Measurements from ENCODE around the gene NEMP1. TPM values are rescaled to one million over a fixed set of nuclear protein-coding genes. Genes with fewer than 3 reads are reported as not detected.
A peak's percentile ranks its signal among the peaks of the same experiment; 100 is the strongest.

NEMP1 gene
- total and polyA plus RNA-seq, 2 experiments from 2014 or later, result 5.9 to 7.6 TPM

DNA sequence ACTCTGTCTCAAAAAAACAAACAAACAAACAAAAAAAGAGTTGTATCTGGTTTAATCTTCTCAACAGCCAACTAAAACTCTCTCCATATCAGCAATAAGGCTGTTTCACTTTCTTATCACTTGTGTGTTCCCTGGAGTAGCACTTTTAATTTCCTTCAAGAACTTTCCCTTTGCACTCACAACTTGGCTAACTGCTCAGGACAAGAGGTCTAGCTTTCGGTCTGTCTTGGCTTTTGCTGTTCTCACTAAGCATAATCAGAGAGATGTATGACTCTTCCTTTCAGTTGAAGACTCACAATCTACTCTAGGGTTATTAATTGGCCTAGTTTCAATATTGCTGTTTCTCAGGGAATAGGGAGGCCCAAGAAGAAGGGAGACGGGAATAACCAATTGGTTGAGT, 12.3 kb downstream of the NEMP1 start:
- TF ChIP-seq EZH2phosphoT487 (IDR thresholded peaks at IDR 0.05; ENCODE audit: insufficient read depth, low read depth) (no peak), EZH2 (IDR thresholded peaks at IDR 0.05; ENCODE audit: insufficient read depth, poor library complexity, severe bottlenecking) (no peak)
- H3K4me3 ChIP-seq, result no peak overlapping the region
- H3K4me2 ChIP-seq (ENCODE audit: unreplicated experiment), result no peak overlapping the region
- no peak overlapping the region for H3K9ac ChIP-seq
- 96 to 100% methylated on average over 2 of the region's 2 CpGs for WGBS, 2 experiments (ENCODE audit: low coverage in 1 of 2, low lambda C conversion rate in 2 of 2, missing lambda C conversion rate in 2 of 2)
- in situ Hi-C loops (cut with MboI), result no loop called here
- peaks cover 4% of the 10 kb centered on the region; the same call in 1 of the 2 replicates for H3K36me3 ChIP-seq (ENCODE audit: low read depth)
- no peaks in the 10 kb centered on the region for H3K9me3 ChIP-seq (ENCODE audit: low read depth)
- H3F3A ChIP-seq (ENCODE audit: insufficient read depth), result peaks cover 5% of the 10 kb centered on the region; the same call in 1 of the 2 replicates
- H3K79me2 ChIP-seq (ENCODE audit: insufficient read depth), result no peaks in the 10 kb centered on the region; the same call in 1 of the 2 replicates
- H3K4me1 ChIP-seq (ENCODE audit: insufficient read depth), result peaks cover 8% of the 10 kb centered on the region
- DNase-seq, result no peak
- H3K27me3 ChIP-seq (replicated peaks; ENCODE audit: insufficient read depth), result no peaks in the 10 kb centered on the region
- H2AFZ ChIP-seq, result no peak overlapping the region
- H3K27ac ChIP-seq, result no peak overlapping the region
- no peaks in the 10 kb centered on the region for H4K20me1 ChIP-seq (ENCODE audit: insufficient read depth)
- no peaks in the 10 kb centered on the region for H3K9me2 ChIP-seq (ENCODE audit: insufficient read depth)

GRCh38 chr12:57063991-57064685, 14.5 kb downstream of the NEMP1 start:
- H4K20me1 ChIP-seq (ENCODE audit: insufficient read depth), result no peaks in the 10 kb centered on the region
- H3K36me3 ChIP-seq (ENCODE audit: low read depth), result peaks cover 13% of the 10 kb centered on the region
- no peak overlapping the region for H3K27ac ChIP-seq

DNA sequence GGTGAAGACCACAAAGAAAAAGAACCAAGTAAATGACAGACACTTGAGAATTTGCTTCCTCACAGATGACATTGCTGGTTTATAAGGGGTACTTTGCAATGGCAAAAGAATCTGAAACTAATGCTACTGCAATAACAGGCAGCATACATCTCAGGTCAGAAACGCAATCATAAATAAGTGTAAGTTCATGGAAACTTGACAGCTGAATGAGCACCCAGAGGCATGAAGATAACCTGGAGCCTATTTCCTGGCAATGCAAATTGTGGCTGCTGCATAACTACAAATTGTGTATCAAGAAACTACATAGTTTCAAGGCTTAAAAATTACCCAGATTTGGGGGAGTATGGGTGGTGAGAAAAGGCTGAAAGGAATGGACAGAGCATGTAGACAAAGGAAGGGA, 20.1 kb downstream of the NEMP1 start:
- Histone ChIP-seq H4K20me1 (ENCODE audit: insufficient read depth) (no peaks in the 10 kb centered on the region), H3K36me3 (ENCODE audit: low read depth) (peaks cover 13% of the 10 kb centered on the region), H3K9ac (no peak overlapping the region), H3K27me3 (replicated peaks; ENCODE audit: insufficient read depth) (no peaks in the 10 kb centered on the region), H3K79me2 (ENCODE audit: insufficient read depth) (no peaks in the 10 kb centered on the region), H3K27ac (no peak overlapping the region), H3K9me3 (ENCODE audit: low read depth) (no peaks in the 10 kb centered on the region), H3K4me1 (ENCODE audit: insufficient read depth) (no peaks in the 10 kb centered on the region), H3K4me2 (ENCODE audit: unreplicated experiment) (no peak overlapping the region), H3K4me3 (no peak overlapping the region), H2AFZ (no peak overlapping the region), H3F3A (ENCODE audit: insufficient read depth) (no peaks in the 10 kb centered on the region), H3K9me2 (ENCODE audit: insufficient read depth) (no peaks in the 10 kb centered on the region)
- in situ Hi-C loops (cut with MboI), result no loop called here
- TF ChIP-seq EZH2 (IDR thresholded peaks at IDR 0.05; ENCODE audit: insufficient read depth, poor library complexity, severe bottlenecking) (no peak), EZH2phosphoT487 (IDR thresholded peaks at IDR 0.05; ENCODE audit: insufficient read depth, low read depth) (no peak)
- 94 to 100% methylated on average over 1 of the region's 1 CpG for WGBS, 2 experiments (ENCODE audit: low coverage in 1 of 2, low lambda C conversion rate in 2 of 2, missing lambda C conversion rate in 2 of 2)
- DNase-seq, result no peak

More at GRCh38 chr12:57063991-57064685, 14.5 kb downstream of the NEMP1 start:
- no peaks in the 10 kb centered on the region for H3K27me3 ChIP-seq (replicated peaks; ENCODE audit: insufficient read depth)
- H3K9ac ChIP-seq, result no peak overlapping the region
- H3K4me1 ChIP-seq (ENCODE audit: insufficient read depth), result no peaks in the 10 kb centered on the region
- no peak overlapping the region for H3K4me3 ChIP-seq
- in situ Hi-C loops (cut with MboI), result no loop called here
- no peak for DNase-seq
- TF ChIP-seq EZH2phosphoT487 (IDR thresholded peaks at IDR 0.05; ENCODE audit: insufficient read depth, low read depth) (no peak), EZH2 (IDR thresholded peaks at IDR 0.05; ENCODE audit: insufficient read depth, poor library complexity, severe bottlenecking) (no peak)
- H3K9me2 ChIP-seq (ENCODE audit: insufficient read depth), result no peaks in the 10 kb centered on the region
- H3F3A ChIP-seq (ENCODE audit: insufficient read depth), result no peaks in the 10 kb centered on the region; the same call in 1 of the 2 replicates
- no peak overlapping the region for H2AFZ ChIP-seq
- WGBS, 2 experiments (ENCODE audit: low coverage in 1 of 2, low lambda C conversion rate in 2 of 2, missing lambda C conversion rate in 2 of 2), result 87 to 88% methylated on average over 5 of the region's 5 CpGs
- H3K9me3 ChIP-seq (ENCODE audit: low read depth), result no peaks in the 10 kb centered on the region
- no peak overlapping the region for H3K4me2 ChIP-seq (ENCODE audit: unreplicated experiment)
- no peaks in the 10 kb centered on the region for H3K79me2 ChIP-seq (ENCODE audit: insufficient read depth)

DNA sequence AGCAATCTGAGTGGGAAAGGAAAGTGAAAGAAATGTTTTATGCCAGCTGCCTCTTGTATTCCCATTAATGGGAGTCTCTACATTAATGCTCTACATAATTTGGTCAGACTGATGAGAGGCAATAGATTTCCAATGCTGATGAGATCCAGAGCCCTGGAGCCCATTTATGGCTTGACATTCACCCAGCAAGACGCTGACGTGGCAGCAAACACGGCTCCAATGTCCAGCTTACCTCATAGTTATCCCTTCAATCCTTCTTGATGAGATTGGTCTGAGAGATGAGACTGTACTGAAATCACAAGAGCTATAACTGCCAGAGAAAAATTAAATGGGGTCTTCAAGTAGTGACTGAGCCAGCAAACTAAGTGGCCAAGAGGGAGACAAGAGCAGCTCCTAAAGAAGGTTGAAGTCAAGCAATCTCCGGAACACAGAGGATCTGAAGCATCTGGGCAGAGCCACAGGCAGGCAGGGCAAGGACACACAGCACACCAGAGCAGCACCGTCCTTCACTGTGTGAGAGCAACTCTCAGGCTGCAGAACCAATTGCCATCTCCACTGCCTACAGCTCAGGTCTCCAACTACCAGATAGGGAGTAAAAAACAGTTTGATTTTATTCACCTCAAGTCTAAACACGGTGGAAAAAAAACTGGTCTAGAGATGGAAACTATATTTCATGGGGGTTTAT, 21.4 kb downstream of the NEMP1 start:
- Histone ChIP-seq H3K4me3 (no peak overlapping the region), H3K79me2 (ENCODE audit: insufficient read depth) (no peaks in the 10 kb centered on the region), H2AFZ (0 out of 2 replicates have a peak overlapping the region, but pooled peaks have one; percentile 15), H4K20me1 (ENCODE audit: insufficient read depth) (no peaks in the 10 kb centered on the region), H3K9me3 (ENCODE audit: low read depth) (no peaks in the 10 kb centered on the region), H3K4me1 (ENCODE audit: insufficient read depth) (no peaks in the 10 kb centered on the region), H3K9me2 (ENCODE audit: insufficient read depth) (no peaks in the 10 kb centered on the region), H3K4me2 (ENCODE audit: unreplicated experiment) (no peak overlapping the region), H3K27ac (no peak overlapping the region), H3K36me3 (ENCODE audit: low read depth) (peaks cover 13% of the 10 kb centered on the region), H3K9ac (no peak overlapping the region), H3F3A (ENCODE audit: insufficient read depth) (no peaks in the 10 kb centered on the region), H3K27me3 (replicated peaks; ENCODE audit: insufficient read depth) (no peaks in the 10 kb centered on the region)
- TF ChIP-seq EZH2 (IDR thresholded peaks at IDR 0.05; ENCODE audit: insufficient read depth, poor library complexity, severe bottlenecking) (no peak), EZH2phosphoT487 (IDR thresholded peaks at IDR 0.05; ENCODE audit: insufficient read depth, low read depth) (no peak)
- DNase-seq, result peak; percentile 24
- in situ Hi-C loops (cut with MboI), result no loop called here
- 57 to 67% methylated on average over 6 of the region's 6 CpGs for WGBS, 2 experiments (ENCODE audit: low coverage in 1 of 2, low lambda C conversion rate in 2 of 2, missing lambda C conversion rate in 2 of 2)
